ENCODE results near the gene RBL2. TPM values are rescaled to one million over a fixed set of nuclear protein-coding genes. Genes with fewer than 3 reads are reported as not detected.
A peak's percentile ranks its signal among the peaks of the same experiment; 100 is the strongest.

Gene RBL2
- total and polyA plus RNA-seq, 7 experiments from 2014 or later: 158 to 452 (median 253) TPM

DNA sequence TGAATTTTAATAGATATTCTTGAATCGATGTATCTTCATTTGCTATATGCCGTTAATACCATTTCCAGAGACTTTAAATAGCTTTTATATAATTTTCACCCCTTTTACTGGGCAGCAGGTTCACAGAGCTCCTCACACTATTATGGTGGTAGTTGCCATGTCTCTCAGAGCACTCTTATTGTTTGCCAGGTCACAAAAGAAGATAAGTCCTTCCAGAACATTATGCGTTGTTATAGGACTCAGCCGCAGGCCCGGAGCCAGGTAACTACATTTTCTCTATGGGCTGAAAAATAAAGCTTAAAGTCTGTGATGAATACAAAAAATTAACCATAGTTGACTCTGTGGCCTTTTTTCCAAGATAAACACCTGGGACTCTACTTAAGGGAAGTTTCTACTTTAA is 44.7 kb downstream of the RBL2 start:
- peak overlapping the region; percentile 35 for H3K27ac ChIP-seq (ENCODE audit: low read depth, low read length)
- H3K4me1 ChIP-seq (ENCODE audit: control insufficient read depth in 2 of 2, insufficient read depth in 2 of 2, low read length in 2 of 2): peaks cover 6 to 20% of the 10 kb centered on the region in 2 donors
- Mint-ChIP-seq H3K4me3 (no peak overlapping the region), H3K27me3 (no peaks in the 10 kb centered on the region), H3K27ac (peak overlapping the region in 8 of 9 donors; percentile 16 to 90 (median 58)), H3K36me3 (peaks cover 39 to 91% (median 83%) of the 10 kb centered on the region in 5 donors), H3K9me3 (peaks cover 0 to 15% (median 4%) of the 10 kb centered on the region in 11 donors), H3K4me1 (peaks cover 35 to 78% (median 55%) of the 10 kb centered on the region in 7 donors)
- no peaks in the 10 kb centered on the region for H3K9me3 ChIP-seq (ENCODE audit: control insufficient read depth in 2 of 3, low read length in 3 of 3)
- DNase-seq (no peak), ATAC-seq (no peak)
- CTCF ChIA-PET: no interaction called here
- H3K4me3 ChIP-seq (ENCODE audit: low read length): no peak overlapping the region
- POLR2A ChIA-PET: interaction anchor here (1.0 to 5.7 kb wide), 5 partner anchors 11 to 42 kb away, joined by 3 to 35 read pairs (median 4); partner anchors contain the start of gene RBL2
- peaks cover 37 to 85% (median 46%) of the 10 kb centered on the region in 3 experiments for H3K36me3 ChIP-seq (ENCODE audit: control insufficient read depth in 2 of 3, insufficient read depth in 3 of 3, low read length in 3 of 3)
- intact Hi-C loops (cut with micrococcal nuclease): loop anchor here in 1 of 2 donors (1.0 kb wide), 1 partner anchor 8 kb away; no protein-coding TSS in a partner anchor
- no peaks in the 10 kb centered on the region for H3K27me3 ChIP-seq (ENCODE audit: control insufficient read depth in 2 of 2, insufficient read depth in 2 of 2, low read length in 2 of 2)

- no peaks in the 10 kb centered on the region for H3K27me3 Mint-ChIP-seq
These were observed 46.1 kb downstream of the RBL2 start for GRCh38 chr16:53480394-53480793.

GRCh38 chr16:53482123-53482522 is 47.9 kb downstream of the RBL2 start:
- Mint-ChIP-seq H3K9me3 (peaks cover 0 to 46% (median 20%) of the 10 kb centered on the region in 11 donors), H3K36me3 (peaks cover 48 to 94% (median 89%) of the 10 kb centered on the region in 5 donors), H3K27ac (peak overlapping the region in 8 of 9 donors; percentile 36 to 90 (median 78)), H3K4me3 (peak overlapping the region in 2 of 10 donors; percentile 32 to 33), H3K4me1 (peaks cover 15 to 64% (median 38%) of the 10 kb centered on the region in 7 donors), H3K27me3 (no peaks in the 10 kb centered on the region)
- ATAC-seq (peak; percentile 86), DNase-seq (no peak)
- Histone ChIP-seq H3K9me3 (ENCODE audit: control insufficient read depth in 2 of 3, low read length in 3 of 3) (peaks cover 8 to 19% (median 11%) of the 10 kb centered on the region in 3 experiments), H3K36me3 (ENCODE audit: control insufficient read depth in 2 of 3, insufficient read depth in 3 of 3, low read length in 3 of 3) (peaks cover 59 to 99% (median 64%) of the 10 kb centered on the region in 3 experiments), H3K4me1 (ENCODE audit: control insufficient read depth in 2 of 2, insufficient read depth in 2 of 2, low read length in 2 of 2) (peaks cover 3 to 4% of the 10 kb centered on the region in 2 donors), H3K4me3 (ENCODE audit: low read length) (no peak overlapping the region), H3K27me3 (ENCODE audit: control insufficient read depth in 2 of 2, insufficient read depth in 2 of 2, low read length in 2 of 2) (no peaks in the 10 kb centered on the region), H3K27ac (ENCODE audit: low read depth, low read length) (no peak overlapping the region)
- intact Hi-C loops (cut with micrococcal nuclease): no loop called here
- ChIA-PET POLR2A (interaction anchor here (0.8 to 5.7 kb wide), 5 partner anchors 8 to 45 kb away, joined by 3 to 35 read pairs (median 4); partner anchors contain the start of gene RBL2), CTCF (no interaction called here)

More at GRCh38 chr16:53480394-53480793, 46.1 kb downstream of the RBL2 start:
- Histone ChIP-seq H3K27me3 (ENCODE audit: control insufficient read depth in 2 of 2, insufficient read depth in 2 of 2, low read length in 2 of 2) (no peaks in the 10 kb centered on the region), H3K36me3 (ENCODE audit: control insufficient read depth in 2 of 3, insufficient read depth in 3 of 3, low read length in 3 of 3) (peaks cover 47 to 94% (median 60%) of the 10 kb centered on the region in 3 experiments), H3K4me1 (ENCODE audit: control insufficient read depth in 2 of 2, insufficient read depth in 2 of 2, low read length in 2 of 2) (peaks cover 6 to 15% of the 10 kb centered on the region in 2 donors), H3K27ac (ENCODE audit: low read depth, low read length) (peak overlapping the region; percentile 17), H3K9me3 (ENCODE audit: control insufficient read depth in 2 of 3, low read length in 3 of 3) (peaks cover 0 to 2% (median 0%) of the 10 kb centered on the region in 3 experiments), H3K4me3 (ENCODE audit: low read length) (no peak overlapping the region)
- DNase-seq: no peak
- CTCF ChIA-PET: no interaction called here
- Mint-ChIP-seq H3K4me3 (no peak overlapping the region), H3K4me1 (peaks cover 26 to 76% (median 47%) of the 10 kb centered on the region in 7 donors), H3K36me3 (peaks cover 50 to 93% (median 87%) of the 10 kb centered on the region in 5 donors), H3K27ac (peak overlapping the region; percentile 44 to 90 (median 69)), H3K9me3 (peaks cover 0 to 29% (median 12%) of the 10 kb centered on the region in 11 donors)
- ATAC-seq: no peak
- intact Hi-C loops (cut with micrococcal nuclease): no loop called here
- POLR2A ChIA-PET: interaction anchor here (0.9 to 5.7 kb wide), 5 partner anchors 21 to 74 kb away, joined by 3 to 35 read pairs (median 4); partner anchors contain the start of gene RBL2

DNA sequence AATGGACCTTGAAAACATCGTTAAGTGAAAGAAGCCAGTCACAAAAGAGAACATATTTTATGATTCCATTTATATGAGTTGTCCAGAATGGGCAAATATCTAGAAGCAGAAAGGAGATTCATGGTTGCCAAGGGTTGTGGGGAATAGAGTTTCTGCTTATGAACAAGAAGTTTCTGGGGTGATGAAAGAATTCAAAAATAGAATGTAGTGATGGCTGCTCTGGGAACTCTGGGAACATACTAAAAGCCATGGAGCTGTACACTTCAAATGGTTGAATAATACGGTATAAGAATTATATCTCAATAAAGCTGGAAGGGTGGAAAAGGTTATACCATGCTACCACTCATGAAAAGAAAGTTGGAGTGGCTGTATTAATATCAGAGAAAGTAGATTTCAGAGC is 50.3 kb downstream of the RBL2 start:
- CTCF ChIA-PET: no interaction called here
- H3K9me3 Mint-ChIP-seq: peaks cover 0 to 47% (median 25%) of the 10 kb centered on the region in 11 donors
- intact Hi-C loops (cut with micrococcal nuclease): no loop called here

DNA sequence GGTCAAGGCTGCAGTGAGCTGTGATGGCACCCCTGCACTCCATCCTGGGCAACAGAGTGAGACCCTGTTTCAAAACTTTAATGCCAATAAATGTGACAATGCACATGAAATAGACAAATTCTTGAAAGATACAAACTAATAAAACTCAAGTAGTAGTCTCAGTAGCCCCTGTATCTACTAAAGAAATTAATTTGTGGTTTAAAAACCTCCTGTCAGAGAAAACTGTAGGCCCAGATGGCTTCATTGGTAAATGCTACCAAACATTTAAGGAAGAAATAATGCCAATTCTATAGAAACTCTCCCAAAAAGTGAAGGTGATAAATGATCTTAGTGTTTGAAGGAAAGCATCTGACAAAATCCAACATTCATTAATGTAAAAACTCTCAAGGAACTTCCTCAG is 52.0 kb downstream of the RBL2 start:
- peaks cover 51 to 88% (median 80%) of the 10 kb centered on the region in 5 donors for H3K36me3 Mint-ChIP-seq
- peaks cover 17 to 63% (median 49%) of the 10 kb centered on the region in 7 donors for H3K4me1 Mint-ChIP-seq
- peak overlapping the region in 8 of 9 donors; percentile 19 to 77 (median 36) for H3K27ac Mint-ChIP-seq
- CTCF ChIA-PET: no interaction called here
- intact Hi-C loops (cut with micrococcal nuclease): loop anchor here (2.0 kb wide), 2 partner anchors 13 to 17 kb away; partner anchors contain the start of gene AKTIP (in 1 of the 2)
- Histone ChIP-seq H3K27me3 (ENCODE audit: control insufficient read depth in 2 of 2, insufficient read depth in 2 of 2, low read length in 2 of 2) (no peaks in the 10 kb centered on the region), H3K9me3 (ENCODE audit: control insufficient read depth in 2 of 3, low read length in 3 of 3) (peaks cover 10 to 21% (median 11%) of the 10 kb centered on the region in 3 experiments), H3K4me3 (ENCODE audit: low read length) (no peak overlapping the region), H3K4me1 (ENCODE audit: control insufficient read depth in 2 of 2, insufficient read depth in 2 of 2, low read length in 2 of 2) (peaks cover 0 to 8% of the 10 kb centered on the region in 2 donors), H3K27ac (ENCODE audit: low read depth, low read length) (no peak overlapping the region), H3K36me3 (ENCODE audit: control insufficient read depth in 2 of 3, insufficient read depth in 3 of 3, low read length in 3 of 3) (peaks cover 40 to 90% (median 45%) of the 10 kb centered on the region in 3 experiments)
- no peaks in the 10 kb centered on the region for H3K27me3 Mint-ChIP-seq
- peak in 1 of 9 donors; percentile 27 for DNase-seq
- peaks cover 0 to 47% (median 25%) of the 10 kb centered on the region in 11 donors for H3K9me3 Mint-ChIP-seq
- ATAC-seq: no peak
- POLR2A ChIA-PET: interaction anchor here (1.2 to 3.4 kb wide), 6 partner anchors 10 to 51 kb away, joined by 3 to 19 read pairs (median 6); partner anchors contain the start of genes AKTIP and RBL2
- H3K4me3 Mint-ChIP-seq: peak overlapping the region in 2 of 10 donors; percentile 32 to 42

More for the DNA sequence above, 50.3 kb downstream of the RBL2 start:
- Histone ChIP-seq H3K9me3 (ENCODE audit: control insufficient read depth in 2 of 3, low read length in 3 of 3) (peaks cover 10 to 21% (median 11%) of the 10 kb centered on the region in 3 experiments), H3K4me3 (ENCODE audit: low read length) (no peak overlapping the region), H3K27me3 (ENCODE audit: control insufficient read depth in 2 of 2, insufficient read depth in 2 of 2, low read length in 2 of 2) (no peaks in the 10 kb centered on the region), H3K27ac (ENCODE audit: low read depth, low read length) (no peak overlapping the region), H3K4me1 (ENCODE audit: control insufficient read depth in 2 of 2, insufficient read depth in 2 of 2, low read length in 2 of 2) (peaks cover 0 to 7% of the 10 kb centered on the region in 2 donors), H3K36me3 (ENCODE audit: control insufficient read depth in 2 of 3, insufficient read depth in 3 of 3, low read length in 3 of 3) (peaks cover 55 to 91% (median 55%) of the 10 kb centered on the region in 3 experiments)
- H3K4me1 Mint-ChIP-seq: peaks cover 19 to 58% (median 42%) of the 10 kb centered on the region in 7 donors
- peak overlapping the region in 4 of 9 donors; percentile 34 to 75 (median 62) for H3K27ac Mint-ChIP-seq
- H3K4me3 Mint-ChIP-seq: no peak overlapping the region
- POLR2A ChIA-PET: interaction anchor here (1.0 to 3.4 kb wide), 4 partner anchors 9 to 49 kb away, joined by 3 to 19 read pairs (median 4); partner anchors contain the start of gene RBL2
- DNase-seq (no peak), ATAC-seq (no peak)
- H3K27me3 Mint-ChIP-seq: no peaks in the 10 kb centered on the region
- peaks cover 53 to 88% (median 85%) of the 10 kb centered on the region in 5 donors for H3K36me3 Mint-ChIP-seq

DNA sequence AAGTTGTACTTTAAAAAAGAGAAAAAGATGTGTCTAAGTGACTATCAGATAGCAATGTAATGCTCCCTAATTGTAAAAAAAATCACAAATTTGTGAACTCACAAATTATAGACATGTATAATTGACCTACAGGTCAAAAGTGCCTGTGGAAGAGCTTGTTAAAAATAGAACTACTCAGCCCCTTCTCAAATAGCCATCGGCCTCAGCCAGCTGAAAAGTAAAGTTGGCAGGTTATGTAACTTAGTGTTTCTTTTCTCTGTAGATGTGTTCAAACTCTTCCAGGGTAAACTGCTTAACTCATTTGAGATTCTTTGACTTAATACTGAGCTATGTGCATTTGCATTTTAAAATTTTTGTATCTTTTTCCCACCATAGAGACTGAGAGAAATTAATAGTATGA is 55.5 kb downstream of the RBL2 start:
- Mint-ChIP-seq H3K4me3 (peak overlapping the region in 3 of 10 donors; percentile 21 to 51 (median 48)), H3K27me3 (no peaks in the 10 kb centered on the region), H3K4me1 (peaks cover 11 to 70% (median 55%) of the 10 kb centered on the region in 7 donors), H3K27ac (peak overlapping the region in 8 of 9 donors; percentile 52 to 95 (median 74)), H3K36me3 (peaks cover 28 to 77% (median 68%) of the 10 kb centered on the region in 5 donors), H3K9me3 (peaks cover 0 to 30% (median 18%) of the 10 kb centered on the region in 11 donors)
- Histone ChIP-seq H3K27ac (ENCODE audit: low read depth, low read length) (peak overlapping the region; percentile 42), H3K4me1 (ENCODE audit: control insufficient read depth in 2 of 2, insufficient read depth in 2 of 2, low read length in 2 of 2) (peaks cover 0 to 4% of the 10 kb centered on the region in 2 donors), H3K27me3 (ENCODE audit: control insufficient read depth in 2 of 2, insufficient read depth in 2 of 2, low read length in 2 of 2) (no peaks in the 10 kb centered on the region), H3K9me3 (ENCODE audit: control insufficient read depth in 2 of 3, low read length in 3 of 3) (peaks cover 10 to 21% (median 11%) of the 10 kb centered on the region in 3 experiments), H3K4me3 (ENCODE audit: low read length) (no peak overlapping the region), H3K36me3 (ENCODE audit: control insufficient read depth in 2 of 3, insufficient read depth in 3 of 3, low read length in 3 of 3) (peaks cover 11 to 83% (median 44%) of the 10 kb centered on the region in 3 experiments)
- ChIA-PET CTCF (no interaction called here), POLR2A (interaction anchor here (0.8 to 2.7 kb wide), 16 partner anchors 8 to 54 kb away, joined by 3 to 27 read pairs (median 5); partner anchors contain the start of genes AKTIP and RBL2)
- DNase-seq (no peak), ATAC-seq (no peak)
- intact Hi-C loops (cut with micrococcal nuclease): loop anchor here in 1 of 2 donors (2.0 kb wide), 1 partner anchor 13 kb away; the partner anchor contains the start of gene AKTIP
